NK-92 (cell line): ENCODE data around the gene PRPF38A.
"Not testable (repeated sequence)": the region's sequence is repeated elsewhere in the genome, so short reads cannot be mapped to it uniquely, and the experiment has no call there.

Experiments
- DNase-seq: peaks from one replicate; lab custom pipeline; 2025; ENCODE audit not compliant: unreplicated experiment; lab: John Stamatoyannopoulos, UW

PRPF38A gene

GRCh38 chr1:52404116-52404974 is at the start of gene PRPF38A, which contains the start of gene ORC1:
Gene PRPF38A (plus strand): TSS chr1:52404602. CDS start chr1:52404750, 148 bp downstream.
Gene ORC1 (minus strand): TSS chr1:52404423. CDS start chr1:52402223, 2,200 bp downstream.
- DNase-seq: peak; percentile 90

- no peak for DNase-seq
These were observed 49.0 kb upstream of the PRPF38A start for GRCh38 chr1:52355436-52355835.

- DNase-seq: no peak
These were observed 48.4 kb upstream of the PRPF38A start for GRCh38 chr1:52355847-52356505.

GRCh38 chr1:52356818-52357355 is 47.5 kb upstream of the PRPF38A start:
- DNase-seq: no peak

- no peak for DNase-seq
These were observed 47.0 kb upstream of the PRPF38A start for GRCh38 chr1:52357397-52357796.

GRCh38 chr1:52358851-52359497 is 45.4 kb upstream of the PRPF38A start:
- DNase-seq: no peak

- no peak for DNase-seq
These were observed 44.5 kb upstream of the PRPF38A start for GRCh38 chr1:52359676-52360594.

GRCh38 chr1:52360595-52360968 is 43.8 kb upstream of the PRPF38A start:
- DNase-seq: no peak

GRCh38 chr1:52364235-52364839 is 40.1 kb upstream of the PRPF38A start:
- no peak for DNase-seq

GRCh38 chr1:52365071-52365745 is 39.2 kb upstream of the PRPF38A start:
- DNase-seq: no peak

GRCh38 chr1:52365746-52366516 is 38.5 kb upstream of the PRPF38A start, which contains the start of gene CC2D1B:
Gene CC2D1B (minus strand): TSS chr1:52366205. CDS start chr1:52364620, 1,585 bp downstream.
- peak; percentile 89 for DNase-seq

- DNase-seq: no peak
These were observed 37.9 kb upstream of the PRPF38A start for GRCh38 chr1:52366517-52366827.

GRCh38 chr1:52367272-52367671 is 37.1 kb upstream of the PRPF38A start:
- DNase-seq: no peak

GRCh38 chr1:52368383-52369172 is 35.8 kb upstream of the PRPF38A start:
- no peak for DNase-seq

GRCh38 chr1:52369851-52370250 is 34.6 kb upstream of the PRPF38A start:
- not testable (repeated sequence) for DNase-seq

- DNase-seq: no peak
These were observed 19.0 kb upstream of the PRPF38A start for GRCh38 chr1:52385376-52385775.

- DNase-seq: no peak
These were observed 17.9 kb upstream of the PRPF38A start for GRCh38 chr1:52386458-52386857.

- no peak for DNase-seq
These were observed 11.2 kb upstream of the PRPF38A start for GRCh38 chr1:52393174-52393573.
